Fibroblast of gingiva (primary cell): ENCODE measurements around the gene CFAP45.
A peak's percentile ranks its signal among the peaks of the same experiment; 100 is the strongest.

Experiments used
- DNase-seq: peaks from one replicate; pipeline ENCODE4 v3.0.0-alpha.2; 2011; ENCODE audit warnings: low read depth

The CFAP45 gene

DNA sequence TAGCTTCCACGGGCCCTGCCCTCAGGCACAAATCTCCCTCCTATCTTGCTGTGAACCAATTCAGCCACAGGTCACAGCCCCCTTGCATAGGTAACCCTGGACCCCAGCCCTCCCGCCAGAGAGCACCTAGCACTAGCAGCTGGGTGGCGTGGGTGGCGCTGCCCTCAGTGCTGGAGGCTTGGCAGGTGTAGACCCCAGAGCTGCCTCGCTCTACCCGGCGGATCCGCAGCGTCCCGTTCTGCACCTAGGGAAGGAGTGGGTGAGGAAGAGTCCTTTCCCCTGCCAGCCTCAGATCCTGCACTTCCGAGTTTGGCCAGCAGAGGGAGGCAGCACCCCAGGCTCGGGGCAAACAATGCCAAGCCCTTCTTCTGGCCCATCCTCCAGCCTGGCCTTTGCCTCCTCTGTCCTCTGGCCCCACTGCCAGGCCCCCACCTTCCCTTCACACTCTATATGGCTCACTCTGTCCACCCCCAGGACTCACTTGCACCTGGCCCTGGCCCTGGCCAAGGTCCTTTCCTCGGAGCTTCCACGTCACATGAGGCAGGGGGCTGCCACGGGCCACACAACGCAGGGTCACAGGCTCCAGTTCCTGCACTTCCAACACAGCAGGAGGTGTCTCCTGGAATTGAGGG, 36.4 kb upstream of the CFAP45 start:
- peak; percentile 15 for DNase-seq

- DNase-seq: no peak
Measured at GRCh38 chr1:159935719-159936272, 35.8 kb upstream of the CFAP45 start.

- no peak for DNase-seq
Measured at GRCh38 chr1:159935305-159935704, 35.3 kb upstream of the CFAP45 start.

DNA sequence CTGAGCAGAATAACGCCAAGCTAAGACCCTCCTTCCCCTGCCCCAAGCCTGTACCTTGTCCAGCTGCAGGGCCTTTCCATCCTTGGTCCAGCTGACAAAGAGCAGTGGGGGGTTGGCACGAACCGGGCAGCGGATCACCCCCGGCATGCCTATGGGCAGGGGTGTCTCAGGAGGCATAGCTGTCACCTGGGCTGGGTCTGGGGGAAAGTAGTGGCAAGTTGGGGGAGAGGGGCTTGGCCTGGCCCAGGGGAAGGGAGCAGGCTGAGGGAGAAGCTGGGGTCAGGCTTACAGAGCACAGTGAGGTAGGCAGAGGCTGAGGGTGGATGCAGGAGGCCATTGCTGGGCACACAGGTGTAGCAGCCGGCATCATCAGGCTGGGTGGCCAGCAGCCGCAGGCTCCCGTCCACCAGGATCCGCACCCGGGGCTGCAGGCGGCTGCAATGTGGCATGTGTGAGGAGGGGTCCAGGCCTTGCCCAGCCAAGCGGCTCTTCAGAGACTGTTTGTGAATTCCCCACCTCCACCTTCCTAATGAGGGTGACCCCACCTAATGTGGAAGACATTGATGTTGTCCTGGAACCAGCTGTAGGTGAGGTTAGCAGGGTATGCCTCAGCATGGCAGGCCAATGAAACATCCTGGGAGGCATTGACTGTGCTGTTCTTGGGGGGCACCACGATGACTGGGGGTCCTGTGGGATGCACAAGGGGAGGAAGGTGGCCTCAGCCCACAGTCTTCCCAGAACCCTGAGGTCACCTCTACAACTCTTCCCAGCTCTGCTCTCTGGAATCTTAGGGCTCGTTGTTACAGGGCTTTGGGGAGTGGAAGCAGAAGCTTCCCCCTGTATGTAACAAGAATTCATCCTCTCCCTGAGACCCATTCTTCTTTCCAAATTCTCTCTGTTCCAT, 34.4 kb upstream of the CFAP45 start:
- no peak for DNase-seq

DNA sequence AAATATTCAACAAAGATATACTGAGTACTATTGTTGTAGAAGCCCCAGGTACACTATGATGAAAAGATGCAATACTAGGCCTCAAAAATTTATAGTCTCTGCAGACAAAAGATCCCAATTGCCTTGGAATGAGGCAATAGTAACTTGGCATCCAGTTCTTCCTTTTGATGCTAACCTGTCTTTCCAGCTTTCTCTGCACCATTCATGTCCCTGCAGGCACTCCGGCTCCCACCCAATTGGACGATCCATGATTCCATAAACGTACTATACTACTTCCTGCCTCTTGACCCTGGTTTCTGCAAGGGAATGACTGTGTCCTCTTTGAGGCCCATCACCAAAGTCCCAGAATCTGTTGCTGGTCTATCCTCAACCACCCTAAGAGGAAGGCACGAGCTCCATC, 33.4 kb upstream of the CFAP45 start:
- DNase-seq: no peak

GRCh38 chr1:159932296-159933285, 32.6 kb upstream of the CFAP45 start:
- no peak for DNase-seq

GRCh38 chr1:159931795-159932173, 31.8 kb upstream of the CFAP45 start:
- no peak for DNase-seq

GRCh38 chr1:159931101-159931794, 31.3 kb upstream of the CFAP45 start:
- DNase-seq: no peak

DNA sequence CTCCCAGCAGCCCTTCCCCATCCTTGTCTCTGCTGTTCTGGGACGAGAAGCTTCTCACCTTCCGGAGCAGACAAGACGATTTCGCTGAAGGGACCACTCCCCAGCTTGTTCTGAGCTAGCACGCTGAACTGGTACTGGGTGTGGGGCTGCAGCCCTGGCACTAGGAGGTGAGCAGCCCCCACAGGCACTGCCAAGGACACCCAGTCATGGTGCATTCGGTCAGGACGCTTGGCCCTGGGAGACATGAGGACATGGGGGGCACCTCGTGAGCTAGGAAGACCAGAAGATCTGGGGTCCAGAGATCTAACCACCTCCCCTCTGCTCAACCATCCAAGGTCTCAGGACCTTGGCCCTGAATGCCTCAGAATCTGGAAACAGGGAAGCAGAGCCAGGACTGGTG, 30.7 kb upstream of the CFAP45 start:
- no peak for DNase-seq

- DNase-seq: no peak
Measured at GRCh38 chr1:159930216-159930615, 30.3 kb upstream of the CFAP45 start.

DNA sequence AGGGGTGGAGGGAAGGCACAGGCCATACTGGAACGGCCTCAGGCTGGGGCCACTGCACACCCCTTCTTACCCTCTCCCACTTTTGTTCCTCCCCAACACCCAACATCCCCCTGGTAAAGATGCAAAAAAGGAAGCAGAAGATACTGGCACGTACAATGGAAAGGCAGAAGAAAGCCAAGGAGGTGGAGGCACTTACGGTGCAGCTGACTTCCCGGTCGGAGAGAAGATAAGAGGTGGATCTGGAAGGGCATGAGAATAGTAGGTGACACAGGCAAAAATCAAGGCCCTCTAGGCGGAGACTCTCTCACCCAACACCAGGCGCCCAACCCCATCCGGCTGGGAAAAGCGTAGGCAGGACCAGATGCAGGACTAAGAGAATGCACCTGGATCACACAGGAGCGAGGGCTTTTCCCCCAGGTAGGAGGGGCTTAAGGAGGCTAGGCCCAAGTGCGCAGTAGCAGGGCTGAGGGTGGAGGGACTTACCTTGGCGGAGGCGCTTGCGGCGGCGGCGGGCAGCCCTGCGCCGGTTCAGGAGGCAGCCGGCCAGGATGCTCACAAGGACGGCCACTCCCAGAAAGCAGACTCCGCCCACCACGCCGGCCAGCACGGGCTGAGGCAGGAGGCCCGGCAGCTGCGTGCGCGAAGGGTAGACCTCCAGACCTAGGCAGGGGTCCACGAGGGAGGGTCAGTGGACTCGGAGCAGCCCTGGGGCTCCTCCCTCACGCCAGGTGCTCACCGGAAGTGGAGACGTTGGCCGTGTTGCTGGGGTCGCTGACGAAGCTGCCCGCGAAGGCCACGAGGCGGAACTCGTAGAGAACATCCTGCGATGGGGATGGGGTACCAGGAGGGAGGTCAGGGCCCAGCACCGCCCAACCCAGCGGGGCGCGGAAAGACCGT, 29.4 kb upstream of the CFAP45 start:
- no peak for DNase-seq

- DNase-seq: no peak
Measured at GRCh38 chr1:159928491-159929050, 28.6 kb upstream of the CFAP45 start.

- DNase-seq: no peak
Measured at GRCh38 chr1:159927849-159928431, 28.0 kb upstream of the CFAP45 start.

DNA sequence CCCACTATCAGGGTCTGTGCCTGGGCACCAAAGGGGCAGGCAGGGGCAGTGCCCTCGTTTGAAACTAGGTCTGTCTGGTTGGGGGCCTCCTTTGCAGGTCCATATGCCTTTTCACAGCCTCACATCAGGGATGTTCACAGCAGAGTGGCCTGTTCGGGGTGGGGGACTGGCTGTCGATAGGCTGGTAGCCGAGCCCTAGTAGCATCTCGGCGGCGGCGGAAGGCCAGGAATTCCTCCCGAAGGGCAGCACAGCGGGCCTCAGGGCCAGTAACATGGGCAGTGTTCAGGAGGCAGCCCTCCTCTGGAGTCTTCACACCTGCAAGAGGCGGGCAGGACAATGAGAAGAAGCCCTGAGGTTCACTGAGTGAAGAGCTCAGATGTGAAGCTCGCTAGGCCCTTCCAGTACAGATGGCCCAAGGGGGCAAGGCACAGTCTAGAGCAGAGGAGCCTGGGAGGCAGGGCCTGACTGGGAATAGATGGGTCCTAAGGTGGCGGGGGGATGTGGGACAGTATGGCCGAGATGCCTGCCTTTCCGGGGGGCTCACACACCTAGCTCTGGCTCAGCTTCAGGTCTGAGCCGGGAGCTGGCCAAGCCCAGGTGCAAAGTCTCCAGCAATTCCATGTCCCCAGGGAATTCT, 27.4 kb upstream of the CFAP45 start:
- no peak for DNase-seq

DNA sequence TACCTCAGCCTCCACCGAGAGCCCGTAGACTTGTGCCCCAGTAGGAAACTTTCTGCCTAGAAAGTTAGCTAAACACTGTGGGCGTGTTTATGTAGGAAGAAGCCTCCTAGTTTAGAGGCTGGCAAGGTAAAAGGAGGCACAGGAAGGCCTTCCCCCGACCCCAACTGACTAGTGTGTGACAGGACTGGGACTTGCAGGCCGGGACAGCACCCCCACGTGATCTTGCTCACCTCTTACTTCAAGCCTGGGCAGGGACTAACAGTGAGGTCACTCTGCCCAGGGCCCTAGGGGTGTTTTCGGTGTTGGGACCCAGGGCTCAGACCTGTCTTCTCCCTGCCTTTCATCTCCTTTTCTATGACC, 25.7 kb upstream of the CFAP45 start:
- DNase-seq: no peak

- peak; percentile 91 for DNase-seq
Measured at GRCh38 chr1:159924791-159925718, 25.1 kb upstream of the CFAP45 start, which contains the start of gene TAGLN2. TSS of gene TAGLN2 (minus strand) at chr1:159925507. CDS start at chr1:159920509, 4,998 bp downstream.

- peak; percentile 92 for DNase-seq
Measured at GRCh38 chr1:159924025-159924790, 24.2 kb upstream of the CFAP45 start.
